Panc1 (cell line): ENCODE results near the gene KCTD12. TPM values are rescaled to one million over a fixed set of nuclear protein-coding genes. Genes with fewer than 3 reads are reported as not detected.

ENCODE experiments used
- ATAC-seq: fragments of 200-7000 bp; cut with Tn5 transposase; 2 replicates; pipeline ENCODE4 v1.9.1; 2020; ENCODE audit warnings: mild to moderate bottlenecking, moderate library complexity
- BruUV-seq: library from RNA; stranded (reverse); fragments of 400-500 nt; replicated peaks from 2 replicates; lab custom pipeline; 2021; lab: Mats Ljungman, UMichigan
- CTCF ChIA-PET: fragments of 300-600 bp; sonication (Branson Sonifier 250); formaldehyde crosslinking; loops from one replicate; lab custom pipeline; 2022; ENCODE audit warnings: antibody characterized with exemption; lab: Charles Lee
- POLR2A ChIA-PET: fragments of 300-600 bp; sonication (Branson Sonifier 250); formaldehyde crosslinking; loops from one replicate; lab custom pipeline; 2022; ENCODE audit warnings: antibody characterized with exemption; lab: Charles Lee
- DNase-seq: peaks from one replicate; pipeline ENCODE4 v3.0.0-alpha.2; 2010; ENCODE audit warnings: low read depth, low spot score
- H3K27ac ChIP-seq: 2 replicates; pipeline ENCODE4 v1.5.1; 2011; ENCODE audit warnings: mild to moderate bottlenecking, low read length, inconsistent platforms
- H3K27me3 ChIP-seq: fragments of 200-500 bp; sonication (Bioruptor generic); 2 replicates; pipeline ENCODE4 v1.6.0; 2014; ENCODE audit warnings: low read length, inconsistent platforms; ENCODE audit not compliant: control insufficient read depth, insufficient read depth
- H3K36me3 ChIP-seq: fragments of 200-500 bp; sonication (Bioruptor generic); 2 replicates; pipeline ENCODE4 v1.5.1; 2014; ENCODE audit warnings: inconsistent platforms, mild to moderate bottlenecking, low read length, moderate library complexity; ENCODE audit not compliant: control insufficient read depth, insufficient read depth
- H3K4me1 ChIP-seq: 2 replicates; pipeline ENCODE4 v1.5.1; 2011; ENCODE audit warnings: inconsistent platforms, mild to moderate bottlenecking, low read length, moderate library complexity; ENCODE audit not compliant: control insufficient read depth, insufficient read depth
- H3K4me3 ChIP-seq, 2 experiments: 2 replicates each; pipeline ENCODE4 v1.5.1; 2011 to 2012; ENCODE audit warnings: low read depth in 2 of 2, low read length in 2 of 2, mild to moderate bottlenecking in 2 of 2, inconsistent platforms in 1 of 2, moderate library complexity in 1 of 2
- H3K9me3 ChIP-seq: fragments of 200-500 bp; sonication (Bioruptor generic); 2 replicates; pipeline ENCODE4 v1.5.1; 2014; ENCODE audit warnings: low read depth, mild to moderate bottlenecking, inconsistent platforms, low read length, moderate library complexity; ENCODE audit not compliant: control insufficient read depth, insufficient read depth
- CTCF ChIP-seq: fragments of 450-650 bp; IDR thresholded peaks from 2 replicates; pipeline ENCODE4 v1.5.1; 2017; ENCODE audit warnings: mild to moderate bottlenecking
- POLR2AphosphoS5 ChIP-seq: IDR thresholded peaks from 2 replicates; pipeline ENCODE4 v1.6.1; 2012; ENCODE audit warnings: mild to moderate bottlenecking, low read depth, low read length, moderate library complexity
- REST ChIP-seq, 2 experiments: IDR thresholded peaks; 2 replicates each; pipeline ENCODE4 v1.6.1; 2011 to 2012; ENCODE audit warnings: low read depth in 2 of 2, control low read depth in 1 of 2, low read length in 1 of 2, mild to moderate bottlenecking in 1 of 2, moderate library complexity in 1 of 2; ENCODE audit not compliant: insufficient read depth in 1 of 2
- SIN3A ChIP-seq: IDR thresholded peaks from 2 replicates; pipeline ENCODE4 v1.6.1; 2012; ENCODE audit warnings: low read depth, mild to moderate bottlenecking, low read length, moderate library complexity, borderline replicate concordance; ENCODE audit not compliant: insufficient read depth
- TCF7L2 ChIP-seq: IDR thresholded peaks from 2 replicates; pipeline ENCODE4 v1.6.1; 2011; ENCODE audit warnings: mild to moderate bottlenecking, low read depth, low read length, inconsistent platforms
- in situ Hi-C: cut with HindIII; loops from 2 replicates; pipeline ENCODE4 v1.10.0; 2016; ENCODE audit warnings: low sequenced_read_pairs, low pct_unique_long_range_greater_than_20kb
- intact Hi-C: fragments of 100-400 bp; cut with micrococcal nuclease; formaldehyde crosslinking; loops from one replicate; pipeline ENCODE4 v1.10.0; 2022; ENCODE audit not compliant: unreplicated experiment
- total RNA-seq: library from RNA; stranded (reverse); gene quantifications from one replicate; pipeline ENCODE4 v1.2.1, GENCODE V29; 2021; ENCODE audit not compliant: unreplicated experiment

KCTD12 gene
- total RNA-seq, 1 experiment from 2014 or later, result 0.90 TPM

- BruUV-seq, result no TSS peak
- in situ Hi-C loops, result no loop called here
Measured at GRCh38 chr13:76886005-76886291, 257 bp downstream of the KCTD12 start.

GRCh38 chr13:76885203-76886004 lies 801 bp downstream of the KCTD12 start:
- no peaks in the 10 kb centered on the region for H3K36me3 ChIP-seq
- no peak for DNase-seq
- intact Hi-C loops, result no loop called here
- no peaks in the 10 kb centered on the region for H3K9me3 ChIP-seq
- POLR2A ChIA-PET, result interaction anchor here (0.6 kb wide), 1 partner anchor 47 kb away, joined by 11 read pairs; no protein-coding TSS in a partner anchor
- no peak for TF ChIP-seq REST (IDR thresholded peaks at IDR 0.05; ENCODE audit: insufficient read depth in 1 of 2, low read depth in 2 of 2, low read length in 1 of 2)
- no peak for TF ChIP-seq TCF7L2
- peak; percentile 59 for TF ChIP-seq CTCF
- TF ChIP-seq POLR2AphosphoS5, result no peak
- peak; percentile 79 for ATAC-seq
- CTCF ChIA-PET, result no interaction called here
- H3K27ac ChIP-seq, result no peak overlapping the region
- H3K27me3 ChIP-seq, result 0 out of 2 replicates have a peak, but pooled peaks cover 2% of the 10 kb centered on the region
- peak overlapping the region; percentile 46 to 53 for H3K4me3 ChIP-seq
- H3K4me1 ChIP-seq, result no peaks in the 10 kb centered on the region
- in situ Hi-C loops, result no loop called here
- BruUV-seq, result no TSS peak

More at GRCh38 chr13:76886005-76886291, 257 bp downstream of the KCTD12 start:
- ChIA-PET POLR2A (interaction anchor here (0.6 kb wide), 1 partner anchor 47 kb away, joined by 11 read pairs; no protein-coding TSS in a partner anchor), CTCF (no interaction called here)
- Histone ChIP-seq H3K4me1 (no peaks in the 10 kb centered on the region), H3K27ac (no peak overlapping the region), H3K27me3 (0 out of 2 replicates have a peak, but pooled peaks cover 2% of the 10 kb centered on the region), H3K9me3 (no peaks in the 10 kb centered on the region), H3K36me3 (no peaks in the 10 kb centered on the region), H3K4me3 (peak overlapping the region; percentile 46 to 53)
- DNase-seq, result no peak
- intact Hi-C loops, result no loop called here
- TF ChIP-seq REST (IDR thresholded peaks at IDR 0.05; ENCODE audit: insufficient read depth in 1 of 2, low read depth in 2 of 2, low read length in 1 of 2) (no peak), CTCF (no peak), SIN3A (no peak), POLR2AphosphoS5 (no peak), TCF7L2 (no peak)
- ATAC-seq, result no peak
